ENCODE measurements around the gene BCAT1. TPM values are rescaled to one million over a fixed set of nuclear protein-coding genes. Genes with fewer than 3 reads are reported as not detected.

The BCAT1 gene
- total RNA-seq, 2 donors from 2014 or later, result 45.0 to 141 TPM

DNA sequence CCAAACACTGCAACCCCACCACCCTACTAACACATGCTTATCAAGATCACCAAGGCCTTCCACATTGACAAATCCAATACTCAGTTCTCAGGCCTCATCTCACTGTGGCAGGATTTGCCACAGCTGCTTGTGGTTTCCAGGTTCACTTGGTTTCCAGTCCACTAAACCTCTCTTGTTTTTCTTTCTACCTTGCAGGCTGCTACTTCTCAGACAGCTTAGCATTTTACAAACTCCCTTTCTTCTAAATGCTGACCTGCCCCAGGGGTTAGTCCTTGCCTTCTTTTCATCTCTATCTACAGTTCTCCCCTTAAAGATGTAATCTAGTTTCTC, 84.1 kb downstream of the BCAT1 start:
- TF ChIP-seq, protein P1, sequence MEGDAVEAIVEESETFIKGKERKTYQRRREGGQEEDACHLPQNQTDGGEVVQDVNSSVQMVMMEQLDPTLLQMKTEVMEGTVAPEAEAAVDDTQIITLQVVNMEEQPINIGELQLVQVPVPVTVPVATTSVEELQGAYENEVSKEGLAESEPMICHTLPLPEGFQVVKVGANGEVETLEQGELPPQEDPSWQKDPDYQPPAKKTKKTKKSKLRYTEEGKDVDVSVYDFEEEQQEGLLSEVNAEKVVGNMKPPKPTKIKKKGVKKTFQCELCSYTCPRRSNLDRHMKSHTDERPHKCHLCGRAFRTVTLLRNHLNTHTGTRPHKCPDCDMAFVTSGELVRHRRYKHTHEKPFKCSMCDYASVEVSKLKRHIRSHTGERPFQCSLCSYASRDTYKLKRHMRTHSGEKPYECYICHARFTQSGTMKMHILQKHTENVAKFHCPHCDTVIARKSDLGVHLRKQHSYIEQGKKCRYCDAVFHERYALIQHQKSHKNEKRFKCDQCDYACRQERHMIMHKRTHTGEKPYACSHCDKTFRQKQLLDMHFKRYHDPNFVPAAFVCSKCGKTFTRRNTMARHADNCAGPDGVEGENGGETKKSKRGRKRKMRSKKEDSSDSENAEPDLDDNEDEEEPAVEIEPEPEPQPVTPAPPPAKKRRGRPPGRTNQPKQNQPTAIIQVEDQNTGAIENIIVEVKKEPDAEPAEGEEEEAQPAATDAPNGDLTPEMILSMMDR (conservative IDR thresholded peaks at IDR 0.05), result no peak
- Mint-ChIP-seq H3K27me3 (ENCODE audit: insufficient read depth) (no peaks in the 10 kb centered on the region), H3K9me3 (peaks cover 62% of the 10 kb centered on the region), H3K36me3 (ENCODE audit: low read depth) (peaks cover 68% of the 10 kb centered on the region), H3K4me3 (no peak overlapping the region), H3K4me1 (peaks cover 33% of the 10 kb centered on the region), H3K27ac (peak overlapping the region; percentile 34)
- no peak for DNase-seq
- Histone ChIP-seq H3K27ac (ENCODE audit: low read depth, low read length) (peak overlapping the region; percentile 33), H3K9me3 (ENCODE audit: control insufficient read depth, low read length) (peaks cover 67% of the 10 kb centered on the region), H3K9ac (ENCODE audit: extremely low read depth, low read length, poor library complexity, severe bottlenecking) (peak overlapping the region; percentile 22), H3K36me3 (ENCODE audit: control insufficient read depth, insufficient read depth, low read length) (peaks cover 57% of the 10 kb centered on the region), H3K4me3 (ENCODE audit: low read length) (peak overlapping the region; percentile 24), H3K4me1 (ENCODE audit: control insufficient read depth, insufficient read depth, low read length) (no peaks in the 10 kb centered on the region), H3K27me3 (ENCODE audit: control insufficient read depth, insufficient read depth, low read length, poor library complexity, severe bottlenecking) (no peaks in the 10 kb centered on the region)

DNA sequence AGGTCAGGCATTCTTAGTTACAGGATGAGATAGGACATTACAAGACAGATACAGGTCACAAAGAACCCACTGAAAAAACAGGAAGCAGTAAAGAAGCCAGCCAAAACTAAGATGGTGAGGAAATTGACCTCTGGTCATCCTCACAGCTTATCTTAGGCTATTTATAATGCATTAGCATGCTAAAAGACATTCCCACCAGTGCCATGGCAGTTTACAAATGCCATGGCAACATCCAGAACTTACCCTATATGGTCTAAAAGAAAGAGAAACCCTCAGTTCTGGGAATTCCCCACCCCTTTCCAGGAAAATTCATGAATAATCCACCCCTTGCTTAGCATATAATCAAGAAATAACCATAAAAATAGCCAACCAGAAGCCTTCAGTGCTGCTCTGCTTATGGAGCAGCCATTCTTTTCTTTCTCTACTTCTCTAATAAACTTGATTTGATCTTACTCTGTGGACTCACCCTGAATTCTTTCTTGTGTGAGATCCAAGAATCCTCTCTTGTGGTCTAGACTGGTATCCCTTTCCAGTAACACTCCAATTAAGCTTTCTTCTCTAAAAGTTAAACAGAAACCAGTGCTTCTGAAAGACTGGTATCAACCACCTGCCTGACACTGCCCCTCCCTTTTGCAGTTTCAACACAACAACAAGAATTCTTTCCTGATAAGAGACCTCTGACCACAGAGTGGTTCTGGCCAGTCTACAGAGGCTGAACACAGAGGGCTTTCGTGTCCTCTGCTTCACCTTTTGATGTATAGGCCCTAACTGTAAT, 86.9 kb downstream of the BCAT1 start:
- H3K9me3 ChIP-seq (ENCODE audit: control insufficient read depth, low read length), result peaks cover 67% of the 10 kb centered on the region
- H3K9ac ChIP-seq (ENCODE audit: extremely low read depth, low read length, poor library complexity, severe bottlenecking), result no peak overlapping the region
- no peaks in the 10 kb centered on the region for H3K27me3 Mint-ChIP-seq (ENCODE audit: insufficient read depth)
- peak overlapping the region; percentile 72 for H3K4me3 ChIP-seq (ENCODE audit: low read length)
- H3K4me1 ChIP-seq (ENCODE audit: control insufficient read depth, insufficient read depth, low read length), result no peaks in the 10 kb centered on the region
- peaks cover 56% of the 10 kb centered on the region for H3K36me3 ChIP-seq (ENCODE audit: control insufficient read depth, insufficient read depth, low read length)
- H3K27me3 ChIP-seq (ENCODE audit: control insufficient read depth, insufficient read depth, low read length, poor library complexity, severe bottlenecking), result no peaks in the 10 kb centered on the region
- H3K36me3 Mint-ChIP-seq (ENCODE audit: low read depth), result peaks cover 69% of the 10 kb centered on the region
- H3K4me3 Mint-ChIP-seq, result no peak overlapping the region
- TF ChIP-seq, protein P1 (conservative IDR thresholded peaks at IDR 0.05), result no peak
- WGBS, 2 experiments (ENCODE audit: insufficient coverage in 1 of 2, insufficient read length in 1 of 2), result 93 to 100% methylated on average over 1 of the region's 1 CpG
- no peak overlapping the region for H3K27ac ChIP-seq (ENCODE audit: low read depth, low read length)
- H3K9me3 Mint-ChIP-seq, result peaks cover 66% of the 10 kb centered on the region
- peak overlapping the region; percentile 11 for H3K27ac Mint-ChIP-seq
- DNase-seq, result no peak
- peaks cover 33% of the 10 kb centered on the region for H3K4me1 Mint-ChIP-seq

DNA sequence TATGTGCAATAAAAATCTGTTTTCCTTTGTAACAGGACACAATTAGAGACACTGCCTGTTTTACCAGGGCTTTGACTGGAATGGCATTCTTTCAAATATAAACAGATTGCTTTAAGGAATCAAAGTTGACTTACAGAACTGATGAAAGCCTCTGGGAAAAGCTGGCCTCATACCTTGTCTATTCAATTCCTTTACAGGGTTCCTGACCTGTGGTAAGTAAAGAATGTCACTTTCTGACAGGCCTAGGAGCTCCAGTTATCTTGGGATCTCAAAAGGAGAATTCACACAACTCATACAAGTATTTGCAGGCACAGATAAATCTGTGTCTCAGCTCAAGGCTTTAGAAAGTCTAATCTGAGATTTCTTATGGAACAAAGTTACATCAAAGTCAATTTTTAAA, 88.4 kb downstream of the BCAT1 start:
- Histone ChIP-seq H3K27me3 (ENCODE audit: control insufficient read depth, insufficient read depth, low read length, poor library complexity, severe bottlenecking) (no peaks in the 10 kb centered on the region), H3K4me3 (ENCODE audit: low read length) (peak overlapping the region; percentile 72), H3K9ac (ENCODE audit: extremely low read depth, low read length, poor library complexity, severe bottlenecking) (no peak overlapping the region), H3K9me3 (ENCODE audit: control insufficient read depth, low read length) (peaks cover 71% of the 10 kb centered on the region), H3K27ac (ENCODE audit: low read depth, low read length) (no peak overlapping the region), H3K36me3 (ENCODE audit: control insufficient read depth, insufficient read depth, low read length) (peaks cover 66% of the 10 kb centered on the region), H3K4me1 (ENCODE audit: control insufficient read depth, insufficient read depth, low read length) (no peaks in the 10 kb centered on the region)
- Mint-ChIP-seq H3K27ac (no peak overlapping the region), H3K27me3 (ENCODE audit: insufficient read depth) (no peaks in the 10 kb centered on the region), H3K36me3 (ENCODE audit: low read depth) (peaks cover 74% of the 10 kb centered on the region), H3K9me3 (peaks cover 70% of the 10 kb centered on the region), H3K4me1 (peaks cover 33% of the 10 kb centered on the region), H3K4me3 (no peak overlapping the region)
- TF ChIP-seq, protein P1 (conservative IDR thresholded peaks at IDR 0.05), result no peak
- DNase-seq, result no peak

All from endodermal cell (in vitro differentiated cells).